HL-60 (cell line): Measurements from ENCODE around the gene DENND1A.
"Not testable (repeated sequence)": the region's sequence is repeated elsewhere in the genome, so short reads cannot be mapped to it uniquely, and the experiment has no call there.

Experiments
- DNase-seq, 2 experiments: peaks; one replicate each; pipeline ENCODE4 v3.0.0-alpha.2; 2010 to 2020; ENCODE audit warnings: low read depth in 1 of 2, low spot score in 1 of 2
- H3K27ac ChIP-seq: fragments of 250-450 bp; sonication (Bioruptor Pico); replicated peaks from 2 replicates; pipeline ENCODE4 v1.5.1; 2020; ENCODE audit warnings: mild to moderate bottlenecking, moderate library complexity
- H3K27me3 ChIP-seq: fragments of 250-450 bp; sonication (Bioruptor Pico); 2 replicates; pipeline ENCODE4 v1.5.1; 2021; ENCODE audit warnings: mild to moderate bottlenecking, moderate library complexity; ENCODE audit not compliant: insufficient read depth, poor library complexity, severe bottlenecking
- H3K4me3 ChIP-seq: replicated peaks from 2 replicates; pipeline ENCODE4 v1.5.1; 2011; ENCODE audit warnings: mild to moderate bottlenecking, control low read depth, low read length; ENCODE audit not compliant: insufficient read depth
- GABPA ChIP-seq: IDR thresholded peaks from 2 replicates; pipeline ENCODE4 v1.6.1; 2012; ENCODE audit warnings: low read depth
- POLR2AphosphoS5 ChIP-seq: IDR thresholded peaks from 2 replicates; pipeline ENCODE4 v1.6.1; 2012; ENCODE audit warnings: low read depth
- REST ChIP-seq: IDR thresholded peaks from 2 replicates; pipeline ENCODE4 v1.6.1; 2012; ENCODE audit warnings: low read depth; ENCODE audit not compliant: insufficient replicate concordance
- SPI1 ChIP-seq: IDR thresholded peaks from 2 replicates; pipeline ENCODE4 v1.6.1; 2012; ENCODE audit warnings: low read depth, mild to moderate bottlenecking, borderline replicate concordance
- TF ChIP-seq, protein P1 (sequence below): IDR thresholded peaks from one replicate; pipeline ENCODE4 v1.5.1; 2011; ENCODE audit warnings: low read length, control low read depth, inconsistent platforms; ENCODE audit not compliant: insufficient read depth

DENND1A gene

DNA sequence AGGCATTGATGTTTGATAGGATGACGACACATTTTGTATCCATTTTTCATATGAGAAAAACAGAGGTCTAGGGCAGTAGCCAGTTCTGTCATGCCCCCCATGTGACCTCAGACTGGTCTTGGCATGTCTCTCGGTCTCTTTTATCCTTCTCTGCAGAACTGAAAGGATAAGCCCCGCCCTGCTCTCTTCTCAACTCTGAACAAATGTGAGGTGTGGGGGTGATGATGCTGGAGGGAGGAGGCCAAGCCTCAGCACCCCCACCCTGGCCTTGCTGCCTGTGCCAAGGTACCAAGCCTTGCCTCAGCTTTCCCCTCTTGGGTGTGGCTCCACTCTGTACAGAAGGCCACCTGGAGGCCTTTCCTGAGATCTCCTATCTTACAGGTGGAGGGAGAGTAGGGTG, 593.5 kb downstream of the DENND1A start:
- no peak for DNase-seq
- Histone ChIP-seq H3K27me3 (no peaks in the 10 kb centered on the region), H3K27ac (no peak overlapping the region), H3K4me3 (no peak overlapping the region)
- TF ChIP-seq REST (no peak), GABPA (no peak), POLR2AphosphoS5 (no peak)

DNA sequence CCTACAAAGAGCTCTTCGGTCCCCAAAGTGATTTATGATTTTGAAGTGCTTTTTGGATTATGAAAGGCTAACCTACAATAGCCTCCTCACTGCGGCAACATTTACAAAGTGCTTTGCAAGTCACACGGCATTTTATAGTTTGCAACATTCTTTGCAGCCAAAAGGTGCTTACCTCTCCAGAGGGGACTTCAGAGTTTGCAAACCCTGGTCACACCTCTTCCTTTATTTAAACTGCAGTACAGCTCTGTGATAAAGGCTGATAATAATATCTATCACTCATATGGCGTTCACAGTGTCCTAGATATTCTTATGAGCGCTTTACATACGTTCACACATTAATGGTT, 594.0 kb downstream of the DENND1A start:
- DNase-seq: no peak
- Histone ChIP-seq H3K27ac (no peak overlapping the region), H3K4me3 (no peak overlapping the region), H3K27me3 (no peaks in the 10 kb centered on the region)
- TF ChIP-seq, protein P1, sequence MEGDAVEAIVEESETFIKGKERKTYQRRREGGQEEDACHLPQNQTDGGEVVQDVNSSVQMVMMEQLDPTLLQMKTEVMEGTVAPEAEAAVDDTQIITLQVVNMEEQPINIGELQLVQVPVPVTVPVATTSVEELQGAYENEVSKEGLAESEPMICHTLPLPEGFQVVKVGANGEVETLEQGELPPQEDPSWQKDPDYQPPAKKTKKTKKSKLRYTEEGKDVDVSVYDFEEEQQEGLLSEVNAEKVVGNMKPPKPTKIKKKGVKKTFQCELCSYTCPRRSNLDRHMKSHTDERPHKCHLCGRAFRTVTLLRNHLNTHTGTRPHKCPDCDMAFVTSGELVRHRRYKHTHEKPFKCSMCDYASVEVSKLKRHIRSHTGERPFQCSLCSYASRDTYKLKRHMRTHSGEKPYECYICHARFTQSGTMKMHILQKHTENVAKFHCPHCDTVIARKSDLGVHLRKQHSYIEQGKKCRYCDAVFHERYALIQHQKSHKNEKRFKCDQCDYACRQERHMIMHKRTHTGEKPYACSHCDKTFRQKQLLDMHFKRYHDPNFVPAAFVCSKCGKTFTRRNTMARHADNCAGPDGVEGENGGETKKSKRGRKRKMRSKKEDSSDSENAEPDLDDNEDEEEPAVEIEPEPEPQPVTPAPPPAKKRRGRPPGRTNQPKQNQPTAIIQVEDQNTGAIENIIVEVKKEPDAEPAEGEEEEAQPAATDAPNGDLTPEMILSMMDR: no peak
- TF ChIP-seq REST (no peak), SPI1 (no peak), GABPA (no peak), POLR2AphosphoS5 (no peak)

DNA sequence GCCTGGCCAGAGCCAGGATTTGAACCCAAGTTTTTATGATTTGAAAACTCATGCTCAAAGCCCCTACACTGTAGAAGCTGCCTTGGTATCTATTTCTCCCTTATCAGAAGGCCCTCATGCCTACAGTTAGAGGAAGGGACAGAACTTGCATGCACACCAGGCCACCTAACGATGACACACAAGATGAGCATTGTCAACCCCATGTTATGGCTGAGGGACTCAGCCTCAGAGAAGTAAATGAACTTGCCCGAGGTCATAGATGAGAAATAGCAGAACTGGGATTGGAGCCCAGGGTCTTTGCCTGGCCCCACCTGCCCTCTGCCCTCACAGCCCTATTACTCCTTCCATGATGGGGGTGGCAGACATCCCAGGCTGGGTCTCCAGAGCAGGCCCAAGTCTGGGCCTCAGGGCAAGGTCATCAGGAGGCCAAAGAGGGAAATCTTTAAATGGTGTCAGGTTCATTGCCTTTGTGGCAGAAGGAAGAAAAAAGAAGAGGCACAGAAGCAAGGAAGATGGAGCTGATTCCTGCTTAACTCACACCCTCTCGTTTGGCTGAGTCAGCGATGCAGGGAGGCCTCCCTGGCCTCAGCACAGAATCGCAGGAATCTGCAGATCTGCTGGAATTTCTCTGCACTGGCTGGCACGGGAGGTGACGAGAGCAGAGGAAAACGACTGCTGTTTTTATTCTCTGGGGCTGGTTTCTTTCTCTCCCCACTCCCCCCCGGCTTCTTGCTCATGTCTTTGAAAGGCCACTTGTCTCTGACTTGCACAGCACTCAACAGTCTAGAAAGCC, 594.5 kb downstream of the DENND1A start:
- TF ChIP-seq REST: no peak
- TF ChIP-seq SPI1: no peak
- no peak for DNase-seq
- no peak overlapping the region for H3K27ac ChIP-seq

DNA sequence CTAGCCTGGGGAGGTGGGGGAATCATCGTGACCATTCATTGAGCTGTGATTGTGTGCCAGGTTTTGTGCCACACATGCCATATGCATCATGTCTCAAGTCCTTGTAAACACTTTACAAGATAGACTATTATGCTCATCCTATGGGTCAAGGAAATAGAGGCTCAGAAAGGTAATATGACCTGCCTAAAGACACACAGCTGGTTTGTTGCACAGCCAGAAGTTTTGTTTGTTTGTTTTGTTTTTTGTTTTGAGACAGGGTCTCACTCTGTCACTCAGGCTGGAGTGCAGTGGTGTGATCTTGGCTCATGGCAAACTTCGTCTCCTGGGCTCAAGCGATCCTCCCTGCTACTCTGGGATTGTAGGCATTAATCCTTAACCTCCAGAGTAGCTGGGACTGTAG, 595.3 kb downstream of the DENND1A start:
- no peak for DNase-seq
- Histone ChIP-seq H3K27me3 (no peaks in the 10 kb centered on the region), H3K27ac (no peak overlapping the region), H3K4me3 (no peak overlapping the region)
- TF ChIP-seq, protein P1: no peak
- no peak for TF ChIP-seq SPI1
- TF ChIP-seq REST: no peak
- no peak for TF ChIP-seq GABPA
- TF ChIP-seq POLR2AphosphoS5: no peak

More for the DNA sequence above, 594.5 kb downstream of the DENND1A start:
- Histone ChIP-seq H3K27me3 (no peaks in the 10 kb centered on the region), H3K4me3 (no peak overlapping the region)

DNA sequence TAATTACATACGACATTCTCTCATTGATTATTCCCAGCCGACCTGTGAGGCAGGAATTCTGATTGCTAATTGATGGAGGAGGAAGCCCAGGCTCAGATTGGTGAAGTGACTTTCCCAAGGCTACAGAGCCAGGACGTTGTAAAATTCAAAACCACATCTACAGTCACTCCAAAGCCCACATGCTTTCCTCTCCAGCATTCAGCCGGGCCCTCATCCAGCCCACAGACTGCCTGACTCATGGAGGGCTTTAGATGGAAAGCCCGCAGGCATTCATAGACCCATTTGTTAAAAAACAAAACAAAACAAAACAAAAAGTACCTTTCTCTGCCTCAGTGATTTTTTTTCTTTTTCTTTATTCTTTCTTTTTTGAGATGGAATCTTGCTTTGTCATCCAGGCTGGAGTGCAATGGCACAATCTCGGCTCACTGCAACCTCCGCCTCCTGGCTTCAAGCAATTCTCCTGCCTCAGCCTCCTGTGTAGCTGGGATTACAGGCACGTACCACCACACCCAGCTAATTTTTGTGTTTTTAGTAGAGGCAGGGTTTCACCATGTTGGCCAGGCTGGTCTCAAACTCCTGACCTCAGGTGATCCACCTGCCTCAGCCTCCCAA, 596.8 kb downstream of the DENND1A start:
- not testable (repeated sequence) for DNase-seq, H3K4me3 ChIP-seq, H3K27ac ChIP-seq, H3K27me3 ChIP-seq
